ENCODE results near the gene DGKZ. TPM values are rescaled to one million over a fixed set of nuclear protein-coding genes. Genes with fewer than 3 reads are reported as not detected.

DGKZ gene
- total RNA-seq, 4 donors from 2014 or later = 13.5 to 55.3 (median 42.8) TPM

- intact Hi-C loops (cut with DNase I; ENCODE audit: low total_unique reads) = no loop called here
- Histone ChIP-seq H3K4me3 (peak overlapping the region; percentile 48 to 82), H3K36me3 (no peaks in the 10 kb centered on the region), H3K4me1 (peaks cover 0 to 9% of the 10 kb centered on the region in 2 donors), H3K27ac (peak overlapping the region; percentile 77 to 98), H3K9me3 (no peaks in the 10 kb centered on the region), H3K27me3 (no peaks in the 10 kb centered on the region)
- no peak for TF ChIP-seq CTCF (IDR thresholded peaks at IDR 0.05)
- TF ChIP-seq POLR2A (IDR thresholded peaks at IDR 0.05) = peak in 1 of 2 donors; percentile 19
- peak; percentile 69 to 74 for DNase-seq
These were observed 33.2 kb downstream of the DGKZ start for GRCh38 chr11:46380340-46381047.

GRCh38 chr11:46381048-46381818 lies 34.0 kb downstream of the DGKZ start, which contains the start of gene MDK:
Gene MDK, plus strand, starts transcription at chr11:46381669. Its CDS starts 389 bp downstream, at chr11:46382058.
- TF ChIP-seq POLR2A (IDR thresholded peaks at IDR 0.05) (no peak), CTCF (IDR thresholded peaks at IDR 0.05) (no peak)
- intact Hi-C loops (cut with DNase I; ENCODE audit: low total_unique reads) = no loop called here
- H3K27ac ChIP-seq = peak within 1 kb of the TSS; percentile 77 to 98
- peak within 1 kb of the TSS; percentile 48 to 82 for H3K4me3 ChIP-seq
- DNase-seq = peak in 1 of 2 donors; percentile 38
- no peaks in the 10 kb centered on the region for H3K27me3 ChIP-seq
- peaks cover 0 to 9% of the 10 kb centered on the region in 2 donors for H3K4me1 ChIP-seq
- H3K36me3 ChIP-seq = no peaks in the 10 kb centered on the region
- no peaks in the 10 kb centered on the region for H3K9me3 ChIP-seq

- peak in 1 of 2 donors; percentile 37 for DNase-seq
- H3K36me3 ChIP-seq = no peaks in the 10 kb centered on the region
- TF ChIP-seq CTCF (IDR thresholded peaks at IDR 0.05) = peak in 1 of 4 experiments; percentile 3
- TF ChIP-seq POLR2A (IDR thresholded peaks at IDR 0.05) = no peak
- no peaks in the 10 kb centered on the region for H3K9me3 ChIP-seq
- peak overlapping the region; percentile 48 to 82 for H3K4me3 ChIP-seq
- peak overlapping the region; percentile 77 to 98 for H3K27ac ChIP-seq
- no peaks in the 10 kb centered on the region for H3K27me3 ChIP-seq
- peaks cover 0 to 9% of the 10 kb centered on the region in 2 donors for H3K4me1 ChIP-seq
- intact Hi-C loops (cut with DNase I; ENCODE audit: low total_unique reads) = no loop called here
These were observed 34.8 kb downstream of the DGKZ start for GRCh38 chr11:46381819-46382645.

GRCh38 chr11:46382646-46383403 lies 35.6 kb downstream of the DGKZ start:
- Histone ChIP-seq H3K36me3 (no peaks in the 10 kb centered on the region), H3K27me3 (no peaks in the 10 kb centered on the region), H3K4me1 (peaks cover 0 to 9% of the 10 kb centered on the region in 2 donors), H3K9me3 (no peaks in the 10 kb centered on the region), H3K27ac (no peak overlapping the region), H3K4me3 (peak overlapping the region; percentile 48 to 82)
- TF ChIP-seq POLR2A (IDR thresholded peaks at IDR 0.05) = no peak
- TF ChIP-seq CTCF (IDR thresholded peaks at IDR 0.05) = peak in 1 of 4 experiments; percentile 37
- no peak for DNase-seq
- intact Hi-C loops (cut with DNase I; ENCODE audit: low total_unique reads) = no loop called here
